HL-60/S4 treated with retinoic acid at 250 ng/mL for 4 days and 3 days (cell line): Measurements from ENCODE around the gene FAH.

Experiments used
- in situ Hi-C: fragments of 300-500 bp; cut with MboI; formaldehyde crosslinking; loops from 2 replicates; pipeline ENCODE4 v1.7.0; 2022; ENCODE audit warnings: low sequenced_read_pairs

FAH gene

GRCh38 chr15:80191897-80192595 lies 39.2 kb downstream of the FAH start:
- in situ Hi-C loops: no loop called here

DNA sequence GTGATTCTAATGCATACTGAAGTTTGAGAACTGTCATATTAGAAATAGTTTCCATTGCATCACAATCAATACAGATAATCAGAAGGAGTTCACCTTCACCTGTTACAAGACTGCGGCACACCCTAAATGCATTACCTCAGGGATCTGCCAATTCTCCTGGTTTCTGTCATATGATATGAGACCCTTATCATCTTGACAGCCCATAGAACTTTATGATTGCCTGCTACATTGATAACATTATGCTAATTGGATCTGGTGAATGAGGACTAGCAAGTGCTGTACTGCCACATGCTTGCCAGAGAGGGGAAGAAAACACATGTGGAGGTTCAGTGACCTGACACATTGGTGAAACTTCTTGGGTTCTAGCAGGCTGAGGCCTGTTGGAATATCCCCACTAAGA lies 41.4 kb downstream of the FAH start:
- in situ Hi-C loops: no loop called here

DNA sequence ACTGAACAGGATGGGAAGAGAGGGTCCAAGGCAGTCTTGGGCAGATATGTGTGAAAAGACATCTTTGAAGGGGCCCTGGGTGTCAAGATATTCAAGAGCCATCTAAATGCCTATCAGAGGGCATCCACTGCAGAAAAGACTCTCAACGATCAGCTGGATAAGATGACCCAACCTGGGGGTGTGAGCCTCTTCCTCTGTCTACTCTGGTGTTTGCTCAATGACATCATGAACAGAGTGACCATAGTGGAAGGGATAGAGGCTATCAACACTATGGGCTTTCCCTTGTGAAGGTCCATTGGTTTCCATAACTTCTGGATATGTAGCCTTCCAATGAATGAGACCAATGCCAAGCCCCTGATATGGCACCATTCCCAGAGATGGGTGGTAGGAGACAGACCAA lies 42.1 kb downstream of the FAH start:
- in situ Hi-C loops: no loop called here

DNA sequence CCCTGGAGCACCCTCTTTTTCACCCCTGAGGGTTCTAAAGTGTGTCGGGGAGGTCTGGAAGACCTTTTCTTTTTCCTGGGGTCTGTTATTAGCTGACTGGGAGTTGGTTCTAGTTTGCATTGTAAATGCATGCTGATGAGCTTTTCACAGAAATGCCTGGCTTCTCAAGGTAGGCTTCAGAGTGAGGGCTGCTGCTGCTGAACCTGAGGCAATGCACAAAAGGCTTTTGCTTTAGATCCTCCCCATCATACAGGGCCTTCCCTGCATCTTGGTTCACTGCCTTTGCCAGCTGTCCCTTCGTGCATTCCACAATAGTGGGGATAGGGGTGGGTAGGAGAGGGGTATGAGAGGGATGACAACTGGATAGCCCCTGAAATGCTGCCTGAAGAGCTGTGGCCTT lies 46.6 kb downstream of the FAH start:
- in situ Hi-C loops: no loop called here

GRCh38 chr15:80199869-80200268 lies 47.1 kb downstream of the FAH start:
- in situ Hi-C loops: no loop called here

DNA sequence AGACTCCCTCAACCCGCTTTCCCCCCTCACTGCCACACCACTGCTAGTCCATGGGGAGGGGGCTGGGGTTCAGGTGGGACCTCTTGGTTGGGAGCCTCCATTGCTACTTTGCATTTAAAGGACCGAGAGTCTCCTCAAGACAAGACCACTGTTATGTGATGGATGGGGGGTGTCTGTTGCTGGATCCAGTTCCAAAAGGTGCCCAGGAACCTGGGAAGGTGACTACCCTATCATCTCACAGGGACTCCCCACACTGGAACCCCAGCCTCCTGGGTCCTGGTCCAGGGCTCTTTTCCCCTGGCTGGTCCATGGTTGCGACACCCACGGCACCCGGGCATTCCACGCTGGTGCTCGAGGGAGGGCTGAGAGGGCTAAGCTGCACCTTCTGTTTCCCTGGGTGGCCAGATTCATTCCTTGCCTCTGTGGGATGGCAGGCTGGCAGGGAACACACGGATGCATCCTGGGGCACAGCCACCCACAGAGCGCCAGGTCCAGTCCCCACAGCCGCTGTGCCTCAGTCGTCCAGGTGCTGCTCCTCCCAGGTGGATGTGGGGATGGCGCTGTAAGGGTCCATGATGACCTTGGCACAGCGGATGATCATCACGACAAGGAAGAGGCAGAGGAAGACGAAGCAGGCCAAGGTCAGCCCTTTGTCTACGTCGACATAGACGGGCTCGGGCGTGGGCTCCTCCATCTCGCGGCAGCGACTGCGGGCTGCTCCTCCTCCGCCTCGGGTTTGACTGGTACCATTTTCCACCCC lies 48.6 kb downstream of the FAH start:
- in situ Hi-C loops: no loop called here

DNA sequence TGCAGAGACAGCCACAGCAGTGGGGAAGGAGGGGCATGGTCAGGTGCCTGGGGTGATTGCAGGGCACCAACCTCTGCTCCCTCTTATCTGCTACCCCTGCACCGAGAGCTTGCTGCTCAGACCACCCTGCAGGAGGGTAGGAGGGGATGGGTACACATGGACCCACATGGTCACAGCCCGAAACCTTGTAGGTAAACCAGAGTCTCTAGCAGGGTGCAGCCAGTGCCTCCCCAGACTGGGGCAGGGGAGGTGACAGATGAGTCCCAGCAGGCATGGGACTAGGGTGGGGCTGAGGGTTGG lies 49.2 kb downstream of the FAH start:
- in situ Hi-C loops: no loop called here

DNA sequence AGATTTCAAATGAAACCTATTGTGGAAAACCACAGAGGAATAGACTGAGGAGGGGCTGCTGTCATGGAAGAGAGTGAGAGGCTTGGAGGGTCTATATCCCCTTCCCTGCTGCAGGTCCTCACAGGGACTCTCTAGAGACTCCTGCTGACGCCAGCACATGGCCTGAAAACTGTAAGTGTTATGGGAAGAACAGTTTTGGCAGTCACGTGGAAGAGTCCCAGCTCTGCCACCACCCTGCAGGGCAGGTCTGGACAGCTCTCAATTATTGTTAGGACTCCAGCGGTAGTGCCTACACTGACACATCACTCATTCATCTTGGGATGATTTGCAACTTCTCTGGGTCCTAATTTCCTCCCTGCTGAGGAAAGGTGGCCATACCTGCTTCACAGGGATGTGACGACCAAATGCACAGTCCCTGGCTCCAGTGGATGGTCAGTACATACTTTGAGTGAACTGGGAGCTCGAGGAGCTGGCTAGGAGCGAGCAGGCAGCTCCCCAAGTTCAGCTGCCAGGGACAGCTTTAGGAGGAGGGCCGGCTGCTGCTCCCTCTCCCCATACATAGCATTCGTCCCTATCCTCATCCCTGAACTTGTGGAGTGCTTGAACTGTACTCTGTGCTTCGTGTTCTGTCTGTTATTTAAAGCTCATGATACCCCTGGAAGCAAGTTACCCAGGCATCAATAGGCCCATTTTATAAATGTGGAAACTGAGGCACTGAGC lies 50.0 kb downstream of the FAH start:
- in situ Hi-C loops: no loop called here

DNA sequence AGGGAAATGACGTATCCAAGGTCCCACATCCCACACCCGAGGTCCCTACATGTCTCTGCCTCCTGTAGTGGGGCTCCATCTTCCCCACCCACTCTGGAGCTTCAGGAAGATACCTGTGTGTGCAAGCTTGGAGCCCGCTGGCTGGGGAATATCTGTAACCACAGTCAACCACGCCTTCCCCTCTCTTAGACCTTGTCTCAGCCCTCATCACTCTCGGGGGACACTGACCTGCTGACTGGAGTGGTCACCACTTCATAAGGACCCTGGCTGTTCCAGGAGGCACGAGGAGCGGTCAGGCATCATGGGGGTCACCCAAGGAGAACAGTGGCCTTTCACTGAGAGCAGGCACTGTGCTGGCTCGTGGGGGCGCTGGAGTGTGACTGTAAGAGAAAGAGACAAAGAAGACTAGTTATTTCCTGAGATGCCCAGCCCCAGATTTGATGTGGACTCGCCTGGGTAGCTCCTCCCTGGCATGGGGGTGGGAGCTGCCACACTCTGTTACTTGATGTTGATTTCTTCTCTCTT lies 50.6 kb downstream of the FAH start:
- in situ Hi-C loops: no loop called here

- in situ Hi-C loops: no loop called here
These were observed 51.4 kb downstream of the FAH start for GRCh38 chr15:80204231-80204630.

DNA sequence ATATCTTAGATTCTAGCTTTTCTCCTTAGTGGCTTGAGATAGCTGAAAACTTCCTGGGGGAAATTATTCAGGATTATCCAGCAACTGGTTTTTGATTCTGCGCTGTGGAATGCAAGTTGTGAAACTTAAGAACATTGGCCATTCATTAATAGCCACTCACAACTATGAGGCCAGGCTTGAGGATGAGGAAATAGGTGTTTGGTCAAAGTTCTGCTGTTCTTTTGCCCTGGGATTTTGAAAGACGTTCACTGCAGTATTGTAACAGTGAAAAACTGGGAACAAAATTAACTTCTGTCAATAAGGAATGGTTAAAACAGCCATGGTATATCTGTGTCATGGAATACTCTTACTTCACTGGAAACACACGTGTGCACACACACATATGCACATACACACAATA lies 55.1 kb downstream of the FAH start:
- in situ Hi-C loops: no loop called here

DNA sequence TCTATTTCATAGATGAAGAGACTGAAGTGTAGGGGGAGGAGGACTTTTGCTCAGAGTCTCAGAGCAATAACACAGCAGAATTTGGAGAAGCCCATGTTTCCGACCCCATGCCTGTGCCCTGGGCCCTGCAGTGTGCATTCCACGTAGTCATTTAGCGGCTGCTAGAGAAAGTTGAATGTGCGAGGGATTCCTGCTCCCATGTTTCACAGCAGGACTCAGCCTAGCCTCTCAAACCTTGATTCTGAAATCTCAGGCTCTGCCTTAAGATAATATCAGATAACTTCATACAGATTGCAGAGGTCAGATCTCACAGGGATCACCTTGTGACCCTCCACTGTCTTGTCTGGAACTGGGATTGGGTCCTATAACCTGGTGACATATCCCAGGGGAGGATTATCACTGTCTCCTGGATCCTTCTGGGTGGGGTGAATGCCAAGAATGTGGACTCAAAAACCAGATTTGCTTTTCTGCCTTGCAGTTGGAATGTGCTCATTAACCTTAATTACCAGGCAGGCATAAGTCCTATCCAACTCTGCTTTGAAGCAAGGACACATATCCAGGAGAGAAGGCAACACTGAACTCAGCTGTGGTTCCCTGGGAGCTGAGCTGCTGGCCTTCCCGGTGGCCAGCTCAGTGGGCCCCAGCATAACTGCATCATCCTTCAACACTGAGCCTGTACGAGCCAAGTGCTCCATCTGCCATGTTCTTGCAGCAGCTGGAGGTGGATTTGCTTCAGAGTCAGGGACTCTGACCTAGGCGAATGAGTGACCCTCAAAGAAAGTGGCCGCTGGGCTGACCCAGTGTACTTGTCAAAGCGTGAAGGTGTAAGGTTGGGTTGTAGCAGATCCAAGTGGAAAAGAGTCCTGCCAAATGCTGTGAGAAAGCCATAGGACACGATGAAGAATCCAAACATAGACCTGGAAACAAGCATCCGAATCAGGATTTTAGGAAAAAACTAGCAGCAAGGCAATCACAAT lies 56.2 kb downstream of the FAH start:
- in situ Hi-C loops: no loop called here

- in situ Hi-C loops: no loop called here
These were observed 58.1 kb downstream of the FAH start for GRCh38 chr15:80210611-80211573.

DNA sequence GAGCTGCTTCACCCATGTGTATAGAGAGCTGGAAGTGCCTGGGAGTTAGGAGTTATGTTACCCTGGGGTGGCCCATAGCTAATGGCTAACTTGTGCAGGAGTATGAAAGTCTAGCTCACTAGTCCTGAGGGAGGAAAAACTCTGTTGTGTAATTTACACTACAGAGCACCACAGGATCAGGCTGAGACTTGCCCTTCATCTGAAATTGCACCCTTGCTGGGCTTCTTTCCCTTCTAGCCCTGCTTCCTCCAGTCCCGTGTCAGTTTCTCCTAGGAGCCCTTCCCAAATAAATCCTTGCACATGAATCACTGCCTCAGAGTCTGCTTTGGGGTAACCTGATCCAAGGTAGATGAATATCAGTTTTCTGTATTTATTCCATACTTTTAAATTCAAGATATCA lies 59.2 kb downstream of the FAH start:
- in situ Hi-C loops: no loop called here

- in situ Hi-C loops: no loop called here
These were observed 62.1 kb downstream of the FAH start for GRCh38 chr15:80214910-80215309.

- in situ Hi-C loops: no loop called here
These were observed 63.3 kb downstream of the FAH start for GRCh38 chr15:80216141-80216540.

- in situ Hi-C loops: no loop called here
These were observed 64.1 kb downstream of the FAH start for GRCh38 chr15:80216911-80217310.

DNA sequence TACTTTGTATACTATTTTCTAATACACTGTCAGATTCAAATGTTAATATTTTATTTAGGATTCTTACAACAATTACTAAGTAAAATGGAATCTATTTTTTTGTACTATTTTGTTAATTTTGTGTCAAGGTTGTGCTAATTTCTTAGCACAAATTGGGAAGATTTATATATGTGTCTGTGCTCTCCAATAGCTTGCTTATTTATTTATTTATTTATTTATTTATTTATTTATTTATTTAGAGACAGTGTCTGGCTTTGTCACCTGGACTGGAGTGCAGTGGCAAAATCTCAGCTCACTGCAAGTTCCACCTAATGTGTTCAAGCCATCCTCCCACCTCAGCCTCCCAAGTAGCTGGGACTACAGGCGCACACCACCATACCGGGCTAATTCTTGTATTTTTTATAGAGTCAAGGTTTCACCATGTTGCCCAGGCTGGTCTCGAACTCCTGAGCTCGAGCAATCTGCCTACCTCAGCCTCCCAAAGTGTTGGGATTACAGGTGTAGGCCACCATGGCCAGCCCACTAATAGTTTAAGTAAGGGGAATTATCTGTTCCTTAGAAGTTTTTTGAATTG lies 64.6 kb downstream of the FAH start:
- in situ Hi-C loops: no loop called here

- in situ Hi-C loops: no loop called here
These were observed 67.2 kb downstream of the FAH start for GRCh38 chr15:80219955-80220354.
